HepG2 (cell line): Measurements from ENCODE around the gene SAMD4A. TPM values are rescaled to one million over a fixed set of nuclear protein-coding genes. Genes with fewer than 3 reads are reported as not detected.

Experiments used
- ASH2L ChIP-seq: fragments of 300-600, 200-600 bp; sonication (generic); IDR thresholded peaks from 2 replicates; pipeline ENCODE4 v1.7.0; 2017; ENCODE audit warnings: low read depth, mild to moderate bottlenecking, moderate library complexity, mixed read lengths, low read length; ENCODE audit not compliant: insufficient read length
- ELF3 ChIP-seq: IDR thresholded peaks from 2 replicates; pipeline ENCODE4 v1.6.1; 2016; ENCODE audit warnings: missing genetic modification reagents, missing compliant biosample characterization
- KDM4B ChIP-seq: sonication (generic); formaldehyde crosslinking; IDR thresholded peaks from 2 replicates; pipeline ENCODE4 v1.4.0; 2020; ENCODE audit warnings: missing genetic modification reagents
- SALL1 ChIP-seq: sonication (generic); formaldehyde crosslinking; IDR thresholded peaks from 2 replicates; pipeline ENCODE4 v1.8.0; 2022; ENCODE audit warnings: mild to moderate bottlenecking, missing genetic modification reagents
- SAP130 ChIP-seq: IDR thresholded peaks from 2 replicates; pipeline ENCODE4 v1.6.1; 2016; ENCODE audit warnings: low read depth
- SOX13 ChIP-seq, 3 experiments: fragments of 450-650 bp in 1 of 3; sonication (generic) in 1 of 3; formaldehyde crosslinking in 1 of 3; IDR thresholded peaks in 2 of 3; conservative IDR thresholded peaks in 1 of 3; 2 replicates each; pipeline versions ENCODE4 v1.5.0 to v1.6.1; 2016 to 2020; ENCODE audit warnings: antibody characterized with exemption in 1 of 3, mild to moderate bottlenecking in 1 of 3, missing compliant biosample characterization in 1 of 3, missing genetic modification reagents in 1 of 3, moderate library complexity in 1 of 3
- ZNF644 ChIP-seq: IDR thresholded peaks from 2 replicates; pipeline ENCODE4 v1.6.1; 2016; ENCODE audit warnings: low read depth
- ZNF781 ChIP-seq: sonication (generic); formaldehyde crosslinking; IDR thresholded peaks from 2 replicates; pipeline ENCODE4 v1.5.1; 2020; ENCODE audit warnings: borderline replicate concordance, mild to moderate bottlenecking, missing genetic modification reagents; ENCODE audit errors: not compliant biosample characterization
- polyA plus RNA-seq, 8 experiments: library from polyadenylated mRNA; depleted of rRNA in 3 of 8; stranded (reverse) in 7 of 8; unstranded in 1 of 8; fragments of >200 nt; fragmentation: Illumina TruSeq in 4 of 8; extraction: Trizol in 4 of 8; gene quantifications; 2 replicates each; pipeline versions ENCODE4 v1.2.1 to v1.2.3, GENCODE V29; 2011 to 2016; ENCODE audit warnings: low read depth in 4 of 8, missing spikeins in 1 of 8, mixed read lengths in 1 of 8; ENCODE audit not compliant: insufficient read depth in 1 of 8
- total RNA-seq, 5 experiments: library from RNA; depleted of rRNA; stranded (reverse); fragments of >200 nt; fragmentation: Illumina TruSeq; extraction: Trizol; gene quantifications; 2 replicates each; pipeline ENCODE4 v1.2.3, GENCODE V29; 2016; ENCODE audit warnings: low read depth in 1 of 5
- TF ChIP-seq, protein P1 (sequence below): sonication (generic); formaldehyde crosslinking; conservative IDR thresholded peaks from 2 replicates; pipeline ENCODE4 v1.4.0; 2020; ENCODE audit warnings: mild to moderate bottlenecking, missing genetic modification reagents, moderate library complexity
- TF ChIP-seq, protein P2 (sequence below): IDR thresholded peaks from 2 replicates; pipeline ENCODE4 v1.6.1; 2012; ENCODE audit warnings: inconsistent platforms
- TF ChIP-seq, protein P3 (sequence below): sonication (generic); formaldehyde crosslinking; IDR thresholded peaks from 2 replicates; pipeline ENCODE4 v1.4.0; 2020; ENCODE audit warnings: mild to moderate bottlenecking, missing genetic modification reagents
- TF ChIP-seq, protein P4 (sequence below): sonication (generic); formaldehyde crosslinking; IDR thresholded peaks from 2 replicates; pipeline ENCODE4 v1.4.0; 2020; ENCODE audit warnings: missing genetic modification reagents, borderline replicate concordance

Gene SAMD4A
- total and polyA plus RNA-seq, 2 of the 13 experiments (the other 11 are each of a cell fraction or from before 2014, with no cell fraction given) = 11.8 to 13.0 TPM

GRCh38 chr14:54538055-54538454, 28.9 kb upstream of the SAMD4A start (continued):
- TF ChIP-seq, protein P1, sequence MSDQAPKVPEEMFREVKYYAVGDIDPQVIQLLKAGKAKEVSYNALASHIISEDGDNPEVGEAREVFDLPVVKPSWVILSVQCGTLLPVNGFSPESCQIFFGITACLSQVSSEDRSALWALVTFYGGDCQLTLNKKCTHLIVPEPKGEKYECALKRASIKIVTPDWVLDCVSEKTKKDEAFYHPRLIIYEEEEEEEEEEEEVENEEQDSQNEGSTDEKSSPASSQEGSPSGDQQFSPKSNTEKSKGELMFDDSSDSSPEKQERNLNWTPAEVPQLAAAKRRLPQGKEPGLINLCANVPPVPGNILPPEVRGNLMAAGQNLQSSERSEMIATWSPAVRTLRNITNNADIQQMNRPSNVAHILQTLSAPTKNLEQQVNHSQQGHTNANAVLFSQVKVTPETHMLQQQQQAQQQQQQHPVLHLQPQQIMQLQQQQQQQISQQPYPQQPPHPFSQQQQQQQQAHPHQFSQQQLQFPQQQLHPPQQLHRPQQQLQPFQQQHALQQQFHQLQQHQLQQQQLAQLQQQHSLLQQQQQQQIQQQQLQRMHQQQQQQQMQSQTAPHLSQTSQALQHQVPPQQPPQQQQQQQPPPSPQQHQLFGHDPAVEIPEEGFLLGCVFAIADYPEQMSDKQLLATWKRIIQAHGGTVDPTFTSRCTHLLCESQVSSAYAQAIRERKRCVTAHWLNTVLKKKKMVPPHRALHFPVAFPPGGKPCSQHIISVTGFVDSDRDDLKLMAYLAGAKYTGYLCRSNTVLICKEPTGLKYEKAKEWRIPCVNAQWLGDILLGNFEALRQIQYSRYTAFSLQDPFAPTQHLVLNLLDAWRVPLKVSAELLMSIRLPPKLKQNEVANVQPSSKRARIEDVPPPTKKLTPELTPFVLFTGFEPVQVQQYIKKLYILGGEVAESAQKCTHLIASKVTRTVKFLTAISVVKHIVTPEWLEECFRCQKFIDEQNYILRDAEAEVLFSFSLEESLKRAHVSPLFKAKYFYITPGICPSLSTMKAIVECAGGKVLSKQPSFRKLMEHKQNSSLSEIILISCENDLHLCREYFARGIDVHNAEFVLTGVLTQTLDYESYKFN (CRISPR knock-in tag) = peak; percentile 21
- no peak for TF ChIP-seq KDM4B (CRISPR knock-in tag)
- no peak for TF ChIP-seq SOX13 (IDR thresholded peaks at IDR 0.05)
- no peak for TF ChIP-seq SOX13 (CRISPR knock-in tag; conservative IDR thresholded peaks at IDR 0.05 in 1 of 2, IDR thresholded peaks at IDR 0.05 in 1 of 2)
- TF ChIP-seq, protein P2, sequence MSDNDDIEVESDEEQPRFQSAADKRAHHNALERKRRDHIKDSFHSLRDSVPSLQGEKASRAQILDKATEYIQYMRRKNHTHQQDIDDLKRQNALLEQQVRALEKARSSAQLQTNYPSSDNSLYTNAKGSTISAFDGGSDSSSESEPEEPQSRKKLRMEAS = peak; percentile 41; the same call in 1 of the 2 replicates
- 0 out of 2 replicates have a peak, but pooled peaks have one; percentile 8 for TF ChIP-seq ELF3 (CRISPR knock-in tag)
- TF ChIP-seq ZNF781 (CRISPR knock-in tag) = no peak
- peak; percentile 47 for TF ChIP-seq ASH2L
- TF ChIP-seq, protein P3, sequence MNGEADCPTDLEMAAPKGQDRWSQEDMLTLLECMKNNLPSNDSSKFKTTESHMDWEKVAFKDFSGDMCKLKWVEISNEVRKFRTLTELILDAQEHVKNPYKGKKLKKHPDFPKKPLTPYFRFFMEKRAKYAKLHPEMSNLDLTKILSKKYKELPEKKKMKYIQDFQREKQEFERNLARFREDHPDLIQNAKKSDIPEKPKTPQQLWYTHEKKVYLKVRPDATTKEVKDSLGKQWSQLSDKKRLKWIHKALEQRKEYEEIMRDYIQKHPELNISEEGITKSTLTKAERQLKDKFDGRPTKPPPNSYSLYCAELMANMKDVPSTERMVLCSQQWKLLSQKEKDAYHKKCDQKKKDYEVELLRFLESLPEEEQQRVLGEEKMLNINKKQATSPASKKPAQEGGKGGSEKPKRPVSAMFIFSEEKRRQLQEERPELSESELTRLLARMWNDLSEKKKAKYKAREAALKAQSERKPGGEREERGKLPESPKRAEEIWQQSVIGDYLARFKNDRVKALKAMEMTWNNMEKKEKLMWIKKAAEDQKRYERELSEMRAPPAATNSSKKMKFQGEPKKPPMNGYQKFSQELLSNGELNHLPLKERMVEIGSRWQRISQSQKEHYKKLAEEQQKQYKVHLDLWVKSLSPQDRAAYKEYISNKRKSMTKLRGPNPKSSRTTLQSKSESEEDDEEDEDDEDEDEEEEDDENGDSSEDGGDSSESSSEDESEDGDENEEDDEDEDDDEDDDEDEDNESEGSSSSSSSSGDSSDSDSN = no peak
- peak; percentile 63 for TF ChIP-seq SALL1 (CRISPR knock-in tag)
- TF ChIP-seq, protein P4, sequence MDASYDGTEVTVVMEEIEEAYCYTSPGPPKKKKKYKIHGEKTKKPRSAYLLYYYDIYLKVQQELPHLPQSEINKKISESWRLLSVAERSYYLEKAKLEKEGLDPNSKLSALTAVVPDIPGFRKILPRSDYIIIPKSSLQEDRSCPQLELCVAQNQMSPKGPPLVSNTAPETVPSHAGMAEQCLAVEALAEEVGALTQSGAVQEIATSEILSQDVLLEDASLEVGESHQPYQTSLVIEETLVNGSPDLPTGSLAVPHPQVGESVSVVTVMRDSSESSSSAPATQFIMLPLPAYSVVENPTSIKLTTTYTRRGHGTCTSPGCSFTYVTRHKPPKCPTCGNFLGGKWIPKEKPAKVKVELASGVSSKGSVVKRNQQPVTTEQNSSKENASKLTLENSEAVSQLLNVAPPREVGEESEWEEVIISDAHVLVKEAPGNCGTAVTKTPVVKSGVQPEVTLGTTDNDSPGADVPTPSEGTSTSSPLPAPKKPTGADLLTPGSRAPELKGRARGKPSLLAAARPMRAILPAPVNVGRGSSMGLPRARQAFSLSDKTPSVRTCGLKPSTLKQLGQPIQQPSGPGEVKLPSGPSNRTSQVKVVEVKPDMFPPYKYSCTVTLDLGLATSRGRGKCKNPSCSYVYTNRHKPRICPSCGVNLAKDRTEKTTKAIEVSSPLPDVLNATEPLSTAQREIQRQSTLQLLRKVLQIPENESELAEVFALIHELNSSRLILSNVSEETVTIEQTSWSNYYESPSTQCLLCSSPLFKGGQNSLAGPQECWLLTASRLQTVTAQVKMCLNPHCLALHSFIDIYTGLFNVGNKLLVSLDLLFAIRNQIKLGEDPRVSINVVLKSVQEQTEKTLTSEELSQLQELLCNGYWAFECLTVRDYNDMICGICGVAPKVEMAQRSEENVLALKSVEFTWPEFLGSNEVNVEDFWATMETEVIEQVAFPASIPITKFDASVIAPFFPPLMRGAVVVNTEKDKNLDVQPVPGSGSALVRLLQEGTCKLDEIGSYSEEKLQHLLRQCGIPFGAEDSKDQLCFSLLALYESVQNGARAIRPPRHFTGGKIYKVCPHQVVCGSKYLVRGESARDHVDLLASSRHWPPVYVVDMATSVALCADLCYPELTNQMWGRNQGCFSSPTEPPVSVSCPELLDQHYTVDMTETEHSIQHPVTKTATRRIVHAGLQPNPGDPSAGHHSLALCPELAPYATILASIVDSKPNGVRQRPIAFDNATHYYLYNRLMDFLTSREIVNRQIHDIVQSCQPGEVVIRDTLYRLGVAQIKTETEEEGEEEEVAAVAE (CRISPR knock-in tag) = peak; percentile 76; the same call in 1 of the 2 replicates
- peak; percentile 69 for TF ChIP-seq SAP130 (CRISPR knock-in tag)
- peak; percentile 83; the same call in 1 of the 2 replicates for TF ChIP-seq ZNF644
